Loucy (cell line): ENCODE data around the gene TMEM60.

Experiments used
- H2AFZ ChIP-seq: fragments of 200-600 bp; sonication (generic); 2 replicates; pipeline ENCODE4 v1.6.0; 2016; ENCODE audit warnings: antibody characterized with exemption, mild to moderate bottlenecking, low read length, moderate library complexity
- H3F3A ChIP-seq: fragments of 200-600 bp; 2 replicates; pipeline ENCODE4 v1.6.0; 2016; ENCODE audit warnings: antibody characterized with exemption, low read depth, mild to moderate bottlenecking
- H3K27me3 ChIP-seq: fragments of 200-600 bp; sonication (generic); 2 replicates; pipeline ENCODE4 v1.6.1; 2014; ENCODE audit warnings: low read length, mild to moderate bottlenecking; ENCODE audit not compliant: insufficient read depth, poor library complexity, severe bottlenecking
- H3K36me3 ChIP-seq: fragments of 200-600 bp; sonication (generic); 2 replicates; pipeline ENCODE4 v1.6.1; 2016; ENCODE audit warnings: low read length; ENCODE audit not compliant: insufficient read depth
- H3K4me1 ChIP-seq: fragments of 200-600 bp; sonication (generic); 2 replicates; pipeline ENCODE4 v1.5.1; 2014; ENCODE audit warnings: low read length, mild to moderate bottlenecking; ENCODE audit not compliant: insufficient read depth, poor library complexity, severe bottlenecking
- H3K4me2 ChIP-seq: fragments of 200-600 bp; sonication (generic); 2 replicates; pipeline ENCODE4 v1.6.0; 2014; ENCODE audit warnings: antibody characterized with exemption, low read length, low read depth, mild to moderate bottlenecking; ENCODE audit not compliant: poor library complexity, severe bottlenecking
- H3K4me3 ChIP-seq: fragments of 200-600 bp; sonication (generic); 2 replicates; pipeline ENCODE4 v1.5.1; 2014; ENCODE audit warnings: low read length, mild to moderate bottlenecking, mixed read lengths; ENCODE audit not compliant: poor library complexity, severe bottlenecking
- H3K79me2 ChIP-seq: fragments of 200-600 bp; sonication (generic); 2 replicates; pipeline ENCODE4 v1.6.1; 2014; ENCODE audit warnings: low read length; ENCODE audit not compliant: insufficient read depth
- H3K9ac ChIP-seq: fragments of 200-600 bp; sonication (generic); 2 replicates; pipeline ENCODE4 v1.6.0; 2014; ENCODE audit warnings: mild to moderate bottlenecking, low read depth, low read length, moderate library complexity; ENCODE audit not compliant: poor library complexity, severe bottlenecking
- H3K9me2 ChIP-seq: fragments of 200-600 bp; sonication (generic); replicated peaks from 2 replicates; pipeline ENCODE4 v1.6.1; 2016; ENCODE audit warnings: low read depth, low read length, mixed read lengths
- H3K9me3 ChIP-seq: fragments of 200-600 bp; sonication (generic); 2 replicates; pipeline ENCODE4 v1.6.1; 2014; ENCODE audit warnings: mild to moderate bottlenecking, antibody characterized with exemption, low read length, low read depth; ENCODE audit not compliant: insufficient read depth
- H4K20me1 ChIP-seq: fragments of 200-600 bp; sonication (generic); 2 replicates; pipeline ENCODE4 v1.6.0; 2014; ENCODE audit warnings: antibody characterized with exemption, low read length, mild to moderate bottlenecking; ENCODE audit not compliant: insufficient read depth, poor library complexity, severe bottlenecking
- EZH2phosphoT487 ChIP-seq: fragments of 200-600 bp; IDR thresholded peaks from 2 replicates; pipeline ENCODE4 v1.6.1; 2018; ENCODE audit warnings: antibody characterized with exemption, mild to moderate bottlenecking, moderate library complexity, borderline replicate concordance
- TF ChIP-seq, protein P1 (sequence below): fragments of 200-600 bp; sonication (generic); conservative IDR thresholded peaks from 2 replicates; pipeline ENCODE4 v1.5.1; 2014; ENCODE audit warnings: mild to moderate bottlenecking, antibody characterized with exemption, low read length

Gene TMEM60

DNA sequence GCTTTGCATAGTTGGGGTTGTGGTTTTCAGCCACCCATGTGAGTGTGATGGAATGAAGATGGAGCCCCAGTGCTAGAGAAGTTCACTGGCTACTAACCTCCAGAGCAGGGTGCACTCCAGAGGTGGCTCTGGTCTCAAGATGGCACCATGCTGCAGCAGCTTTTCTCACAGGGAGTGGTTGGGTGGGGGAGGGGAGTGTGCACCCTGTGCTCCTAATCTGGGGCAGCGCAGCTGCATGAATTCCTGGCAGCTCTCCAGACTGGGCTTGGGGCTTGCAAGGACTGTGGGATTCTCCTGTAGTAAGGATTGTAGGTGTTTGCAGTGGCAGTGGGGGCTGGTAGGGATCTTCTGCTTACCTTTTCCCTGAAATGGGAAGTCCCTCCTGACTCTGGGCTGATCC is 24.0 kb upstream of the TMEM60 start:
- no peaks in the 10 kb centered on the region for H4K20me1 ChIP-seq
- H3K4me1 ChIP-seq = peaks cover 3% of the 10 kb centered on the region
- H3K9me2 ChIP-seq = no peaks in the 10 kb centered on the region
- peaks cover 20% of the 10 kb centered on the region; the same call in 1 of the 2 replicates for H3K36me3 ChIP-seq
- H3K27me3 ChIP-seq = no peaks in the 10 kb centered on the region
- H3K4me2 ChIP-seq = no peak overlapping the region
- H3K9ac ChIP-seq = no peak overlapping the region
- H3K4me3 ChIP-seq = no peak overlapping the region
- no peak overlapping the region for H2AFZ ChIP-seq
- H3K9me3 ChIP-seq = peaks cover 19% of the 10 kb centered on the region
- TF ChIP-seq, protein P1, sequence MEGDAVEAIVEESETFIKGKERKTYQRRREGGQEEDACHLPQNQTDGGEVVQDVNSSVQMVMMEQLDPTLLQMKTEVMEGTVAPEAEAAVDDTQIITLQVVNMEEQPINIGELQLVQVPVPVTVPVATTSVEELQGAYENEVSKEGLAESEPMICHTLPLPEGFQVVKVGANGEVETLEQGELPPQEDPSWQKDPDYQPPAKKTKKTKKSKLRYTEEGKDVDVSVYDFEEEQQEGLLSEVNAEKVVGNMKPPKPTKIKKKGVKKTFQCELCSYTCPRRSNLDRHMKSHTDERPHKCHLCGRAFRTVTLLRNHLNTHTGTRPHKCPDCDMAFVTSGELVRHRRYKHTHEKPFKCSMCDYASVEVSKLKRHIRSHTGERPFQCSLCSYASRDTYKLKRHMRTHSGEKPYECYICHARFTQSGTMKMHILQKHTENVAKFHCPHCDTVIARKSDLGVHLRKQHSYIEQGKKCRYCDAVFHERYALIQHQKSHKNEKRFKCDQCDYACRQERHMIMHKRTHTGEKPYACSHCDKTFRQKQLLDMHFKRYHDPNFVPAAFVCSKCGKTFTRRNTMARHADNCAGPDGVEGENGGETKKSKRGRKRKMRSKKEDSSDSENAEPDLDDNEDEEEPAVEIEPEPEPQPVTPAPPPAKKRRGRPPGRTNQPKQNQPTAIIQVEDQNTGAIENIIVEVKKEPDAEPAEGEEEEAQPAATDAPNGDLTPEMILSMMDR = no peak
- TF ChIP-seq EZH2phosphoT487 = no peak
- H3K79me2 ChIP-seq = peaks cover 60% of the 10 kb centered on the region
- H3F3A ChIP-seq = no peaks in the 10 kb centered on the region

DNA sequence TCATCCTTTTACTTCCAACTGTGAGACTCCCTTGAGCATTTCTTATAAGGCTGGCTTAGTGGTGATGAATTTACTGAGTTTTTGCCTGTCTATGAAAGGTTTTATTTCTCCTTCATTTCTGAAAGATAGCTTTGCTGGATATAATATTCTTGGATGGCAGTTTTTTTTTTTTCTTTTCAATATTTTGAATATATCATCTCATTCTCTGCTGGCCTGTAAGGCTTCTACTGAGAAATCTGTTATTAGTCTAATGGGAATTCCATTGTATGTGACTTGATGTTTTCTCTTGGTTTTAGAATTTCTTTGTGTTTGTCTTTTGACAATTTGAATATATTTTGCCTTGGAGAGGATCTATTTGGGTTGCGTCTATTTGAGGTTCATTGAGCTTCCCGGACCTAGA is 22.7 kb upstream of the TMEM60 start:
- H3K27me3 ChIP-seq = no peaks in the 10 kb centered on the region
- H3K9ac ChIP-seq = no peak overlapping the region
- no peak overlapping the region for H3K4me2 ChIP-seq
- H3K9me2 ChIP-seq = no peaks in the 10 kb centered on the region
- no peaks in the 10 kb centered on the region for H3K4me1 ChIP-seq
- peaks cover 70% of the 10 kb centered on the region for H3K79me2 ChIP-seq
- H3K36me3 ChIP-seq = peaks cover 32% of the 10 kb centered on the region; the same call in 1 of the 2 replicates
- TF ChIP-seq, protein P1 = no peak
- TF ChIP-seq EZH2phosphoT487 = no peak
- no peak overlapping the region for H2AFZ ChIP-seq
- H3K4me3 ChIP-seq = no peak overlapping the region
- H3F3A ChIP-seq = no peaks in the 10 kb centered on the region
- H4K20me1 ChIP-seq = no peaks in the 10 kb centered on the region
- H3K9me3 ChIP-seq = peaks cover 18% of the 10 kb centered on the region

DNA sequence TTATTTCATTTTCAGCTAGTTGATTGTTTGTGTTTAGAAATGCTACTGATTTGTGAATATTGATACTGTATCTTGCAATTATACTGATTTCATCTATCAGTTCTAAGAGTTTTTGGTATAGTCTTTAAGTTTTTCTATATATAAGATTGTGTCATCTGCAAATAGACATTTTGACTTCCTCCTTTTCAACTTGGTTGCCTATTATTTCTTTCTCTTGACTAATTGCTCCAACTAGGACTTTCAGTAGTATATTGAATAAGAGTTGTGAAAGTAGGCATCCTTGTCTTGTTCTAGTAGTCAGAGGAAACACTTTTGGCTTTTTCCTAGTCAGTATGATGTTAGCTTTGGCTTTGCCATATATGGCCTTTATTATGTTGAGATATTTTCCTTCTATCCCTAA is 20.8 kb upstream of the TMEM60 start:
- no peak for TF ChIP-seq EZH2phosphoT487
- TF ChIP-seq, protein P1 = no peak
- Histone ChIP-seq H3K79me2 (peaks cover 68% of the 10 kb centered on the region), H3K9ac (no peak overlapping the region), H3F3A (no peaks in the 10 kb centered on the region), H3K27me3 (no peaks in the 10 kb centered on the region), H3K4me3 (no peak overlapping the region), H2AFZ (no peak overlapping the region), H3K9me2 (no peaks in the 10 kb centered on the region), H3K9me3 (peaks cover 15% of the 10 kb centered on the region; the same call in 1 of the 2 replicates), H3K36me3 (peaks cover 32% of the 10 kb centered on the region; the same call in 1 of the 2 replicates), H4K20me1 (no peaks in the 10 kb centered on the region), H3K4me2 (no peak overlapping the region), H3K4me1 (peaks cover under 1% of the 10 kb centered on the region)
